K562 (cell line): ENCODE results near the gene CCNT1. TPM values are rescaled to one million over a fixed set of nuclear protein-coding genes. Genes with fewer than 3 reads are reported as not detected.

Source experiments
- BRF2 ChIP-seq: IDR thresholded peaks from 3 replicates; pipeline ENCODE4 v1.6.1; 2011; ENCODE audit warnings: borderline replicate concordance, mild to moderate bottlenecking; ENCODE audit not compliant: insufficient read length, insufficient read depth
- CREB3L1 ChIP-seq: fragments of 450-650 bp; IDR thresholded peaks from 2 replicates; pipeline ENCODE4 v1.6.1; 2014; ENCODE audit warnings: low read depth, mild to moderate bottlenecking, moderate library complexity, borderline replicate concordance
- FOXK2 ChIP-seq, 2 experiments: fragments of 450-650 bp; IDR thresholded peaks in 1 of 2; conservative IDR thresholded peaks in 1 of 2; 2 replicates each; pipeline ENCODE4 v1.6.1; 2016; ENCODE audit warnings: low read depth in 2 of 2, mild to moderate bottlenecking in 1 of 2
- ZNF586 ChIP-seq: fragments of 450-650 bp; formaldehyde crosslinking; conservative IDR thresholded peaks from 2 replicates; pipeline ENCODE4 v1.4.0; 2020; ENCODE audit warnings: mild to moderate bottlenecking, moderate library complexity
- polyA plus RNA-seq, 8 experiments: library from polyadenylated mRNA; depleted of rRNA in 4 of 8; stranded (reverse) in 5 of 8; unstranded in 3 of 8; fragments of >200 nt; fragmentation: Nextera tagmentation in 2 of 8; fragmentation: Illumina TruSeq in 1 of 8; extraction: Ambion mirVana in 2 of 8; extraction: Trizol in 1 of 8; gene quantifications; 2 replicates each; pipeline versions ENCODE4 v1.2.1 to v1.2.3, GENCODE V29; 2011 to 2014; ENCODE audit warnings: inconsistent platforms in 1 of 8, missing spikeins in 1 of 8
- total RNA-seq, 7 experiments: library from RNA; depleted of rRNA in 6 of 7; stranded (reverse); fragments of >200 nt in 6 of 7; fragmentation: Illumina TruSeq in 2 of 7; extraction: Trizol in 2 of 7; gene quantifications; 2 replicates each; pipeline versions ENCODE4 v1.2.1 to v1.2.3, GENCODE V29; 2011 to 2021; ENCODE audit warnings: low replicate concordance in 1 of 7
- TF ChIP-seq, protein P1 (sequence below): sonication (generic); formaldehyde crosslinking; IDR thresholded peaks from 2 replicates; pipeline ENCODE4 v1.8.1; 2023; ENCODE audit warnings: missing genetic modification reagents, mild to moderate bottlenecking, borderline replicate concordance
- TF ChIP-seq, protein P2 (sequence below), 2 experiments: fragments of 150-350 bp in 1 of 2; IDR thresholded peaks; 2 replicates each; pipeline ENCODE4 v1.6.1; 2012 to 2016; ENCODE audit warnings: low read depth in 2 of 2, low read length in 2 of 2, mild to moderate bottlenecking in 1 of 2, moderate library complexity in 1 of 2

The CCNT1 gene
- total and polyA plus RNA-seq, 9 of the 15 experiments (the other 6 are each of a cell fraction or from before 2014, with no cell fraction given), result 9.7 to 52.4 (median 33.4) TPM

GRCh38 chr12:48716493-48717251 is at the start of gene CCNT1 (continued):
- TF ChIP-seq, protein P1, sequence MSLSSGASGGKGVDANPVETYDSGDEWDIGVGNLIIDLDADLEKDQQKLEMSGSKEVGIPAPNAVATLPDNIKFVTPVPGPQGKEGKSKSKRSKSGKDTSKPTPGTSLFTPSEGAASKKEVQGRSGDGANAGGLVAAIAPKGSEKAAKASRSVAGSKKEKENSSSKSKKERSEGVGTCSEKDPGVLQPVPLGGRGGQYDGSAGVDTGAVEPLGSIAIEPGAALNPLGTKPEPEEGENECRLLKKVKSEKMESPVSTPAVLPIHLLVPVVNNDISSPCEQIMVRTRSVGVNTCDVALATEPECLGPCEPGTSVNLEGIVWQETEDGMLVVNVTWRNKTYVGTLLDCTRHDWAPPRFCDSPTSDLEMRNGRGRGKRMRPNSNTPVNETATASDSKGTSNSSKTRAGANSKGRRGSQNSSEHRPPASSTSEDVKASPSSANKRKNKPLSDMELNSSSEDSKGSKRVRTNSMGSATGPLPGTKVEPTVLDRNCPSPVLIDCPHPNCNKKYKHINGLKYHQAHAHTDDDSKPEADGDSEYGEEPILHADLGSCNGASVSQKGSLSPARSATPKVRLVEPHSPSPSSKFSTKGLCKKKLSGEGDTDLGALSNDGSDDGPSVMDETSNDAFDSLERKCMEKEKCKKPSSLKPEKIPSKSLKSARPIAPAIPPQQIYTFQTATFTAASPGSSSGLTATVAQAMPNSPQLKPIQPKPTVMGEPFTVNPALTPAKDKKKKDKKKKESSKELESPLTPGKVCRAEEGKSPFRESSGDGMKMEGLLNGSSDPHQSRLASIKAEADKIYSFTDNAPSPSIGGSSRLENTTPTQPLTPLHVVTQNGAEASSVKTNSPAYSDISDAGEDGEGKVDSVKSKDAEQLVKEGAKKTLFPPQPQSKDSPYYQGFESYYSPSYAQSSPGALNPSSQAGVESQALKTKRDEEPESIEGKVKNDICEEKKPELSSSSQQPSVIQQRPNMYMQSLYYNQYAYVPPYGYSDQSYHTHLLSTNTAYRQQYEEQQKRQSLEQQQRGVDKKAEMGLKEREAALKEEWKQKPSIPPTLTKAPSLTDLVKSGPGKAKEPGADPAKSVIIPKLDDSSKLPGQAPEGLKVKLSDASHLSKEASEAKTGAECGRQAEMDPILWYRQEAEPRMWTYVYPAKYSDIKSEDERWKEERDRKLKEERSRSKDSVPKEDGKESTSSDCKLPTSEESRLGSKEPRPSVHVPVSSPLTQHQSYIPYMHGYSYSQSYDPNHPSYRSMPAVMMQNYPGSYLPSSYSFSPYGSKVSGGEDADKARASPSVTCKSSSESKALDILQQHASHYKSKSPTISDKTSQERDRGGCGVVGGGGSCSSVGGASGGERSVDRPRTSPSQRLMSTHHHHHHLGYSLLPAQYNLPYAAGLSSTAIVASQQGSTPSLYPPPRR (CRISPR knock-in tag), result 0 out of 2 replicates have a peak, but pooled peaks have one; percentile 67
- TF ChIP-seq, protein P2, sequence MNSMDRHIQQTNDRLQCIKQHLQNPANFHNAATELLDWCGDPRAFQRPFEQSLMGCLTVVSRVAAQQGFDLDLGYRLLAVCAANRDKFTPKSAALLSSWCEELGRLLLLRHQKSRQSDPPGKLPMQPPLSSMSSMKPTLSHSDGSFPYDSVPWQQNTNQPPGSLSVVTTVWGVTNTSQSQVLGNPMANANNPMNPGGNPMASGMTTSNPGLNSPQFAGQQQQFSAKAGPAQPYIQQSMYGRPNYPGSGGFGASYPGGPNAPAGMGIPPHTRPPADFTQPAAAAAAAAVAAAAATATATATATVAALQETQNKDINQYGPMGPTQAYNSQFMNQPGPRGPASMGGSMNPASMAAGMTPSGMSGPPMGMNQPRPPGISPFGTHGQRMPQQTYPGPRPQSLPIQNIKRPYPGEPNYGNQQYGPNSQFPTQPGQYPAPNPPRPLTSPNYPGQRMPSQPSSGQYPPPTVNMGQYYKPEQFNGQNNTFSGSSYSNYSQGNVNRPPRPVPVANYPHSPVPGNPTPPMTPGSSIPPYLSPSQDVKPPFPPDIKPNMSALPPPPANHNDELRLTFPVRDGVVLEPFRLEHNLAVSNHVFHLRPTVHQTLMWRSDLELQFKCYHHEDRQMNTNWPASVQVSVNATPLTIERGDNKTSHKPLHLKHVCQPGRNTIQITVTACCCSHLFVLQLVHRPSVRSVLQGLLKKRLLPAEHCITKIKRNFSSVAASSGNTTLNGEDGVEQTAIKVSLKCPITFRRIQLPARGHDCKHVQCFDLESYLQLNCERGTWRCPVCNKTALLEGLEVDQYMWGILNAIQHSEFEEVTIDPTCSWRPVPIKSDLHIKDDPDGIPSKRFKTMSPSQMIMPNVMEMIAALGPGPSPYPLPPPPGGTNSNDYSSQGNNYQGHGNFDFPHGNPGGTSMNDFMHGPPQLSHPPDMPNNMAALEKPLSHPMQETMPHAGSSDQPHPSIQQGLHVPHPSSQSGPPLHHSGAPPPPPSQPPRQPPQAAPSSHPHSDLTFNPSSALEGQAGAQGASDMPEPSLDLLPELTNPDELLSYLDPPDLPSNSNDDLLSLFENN (IDR thresholded peaks at IDR 0.05; ENCODE audit: low read depth in 2 of 2, low read length in 2 of 2), result peak in 1 of 2 experiments; percentile 40; a peak in 1 of 4 replicates
- no peak for TF ChIP-seq BRF2
- TF ChIP-seq CREB3L1, result peak; percentile 95
- TF ChIP-seq FOXK2 (conservative IDR thresholded peaks at IDR 0.05 in 1 of 2, IDR thresholded peaks at IDR 0.05 in 1 of 2; ENCODE audit: low read depth in 2 of 2), result peak; percentile 97
- TF ChIP-seq ZNF586, result no peak
